Endodermal cell (in vitro differentiated cells): ENCODE measurements around the gene KRT40. TPM values are rescaled to one million over a fixed set of nuclear protein-coding genes. Genes with fewer than 3 reads are reported as not detected.

Experiments
- DNase-seq: peaks from one replicate; pipeline ENCODE4 v3.0.0-alpha.2; 2017
- H3K27ac ChIP-seq: 2 replicates; pipeline ENCODE4 v1.5.1; 2013; ENCODE audit warnings: mild to moderate bottlenecking, low read depth, low read length, moderate library complexity
- H3K27me3 ChIP-seq: 2 replicates; pipeline ENCODE4 v1.6.1; 2013; ENCODE audit warnings: mild to moderate bottlenecking, low read length, moderate library complexity; ENCODE audit not compliant: insufficient read depth, control insufficient read depth, poor library complexity, severe bottlenecking
- H3K36me3 ChIP-seq: 2 replicates; pipeline ENCODE4 v1.7.0; 2013; ENCODE audit warnings: mild to moderate bottlenecking, low read length, moderate library complexity; ENCODE audit not compliant: control insufficient read depth, insufficient read depth
- H3K4me1 ChIP-seq: one replicate; pipeline ENCODE4 v1.7.0; 2013; ENCODE audit warnings: low read length; ENCODE audit not compliant: control insufficient read depth, insufficient read depth
- H3K4me3 ChIP-seq: 2 replicates; pipeline ENCODE4 v1.5.1; 2013; ENCODE audit warnings: mild to moderate bottlenecking, low read length, moderate library complexity
- H3K9ac ChIP-seq: 2 replicates; pipeline ENCODE4 v1.6.1; 2013; ENCODE audit warnings: mild to moderate bottlenecking, low read length, moderate library complexity; ENCODE audit not compliant: poor library complexity, severe bottlenecking; ENCODE audit errors: extremely low read depth
- H3K9me3 ChIP-seq: 2 replicates; pipeline ENCODE4 v1.6.1; 2013; ENCODE audit warnings: mild to moderate bottlenecking, low read length, moderate library complexity; ENCODE audit not compliant: control insufficient read depth
- H3K27ac Mint-ChIP-seq: 2 replicates; pipeline ENCODE4 v1.8.0; 2020; ENCODE audit warnings: mixed read lengths
- H3K27me3 Mint-ChIP-seq: 2 replicates; pipeline ENCODE4 v1.8.0; 2021; ENCODE audit warnings: mild to moderate bottlenecking, mixed read lengths; ENCODE audit not compliant: insufficient read depth
- H3K36me3 Mint-ChIP-seq: 2 replicates; pipeline ENCODE4 v1.8.0; 2020; ENCODE audit warnings: low read depth, mixed read lengths
- H3K4me1 Mint-ChIP-seq: 2 replicates; pipeline ENCODE4 v1.8.0; 2020; ENCODE audit warnings: mixed read lengths
- H3K4me3 Mint-ChIP-seq: 2 replicates; pipeline ENCODE4 v1.8.0; 2020; ENCODE audit warnings: mild to moderate bottlenecking, moderate library complexity, mixed read lengths
- H3K9me3 Mint-ChIP-seq: 2 replicates; pipeline ENCODE4 v1.8.0; 2020; ENCODE audit warnings: mild to moderate bottlenecking, mixed read lengths
- CTCF ChIP-seq: fragments of 200-600 bp; sonication (generic); conservative IDR thresholded peaks from 2 replicates; pipeline ENCODE4 v1.5.0; 2021; ENCODE audit warnings: antibody characterized with exemption, mild to moderate bottlenecking
- WGBS, 2 experiments: methylation state at CpG; one replicate each; pipeline versions ENCODE4 v1.1.5 to v1.1.7; 2013; ENCODE audit warnings: missing lambda C conversion rate in 2 of 2, mixed read lengths in 1 of 2; ENCODE audit not compliant: insufficient coverage in 1 of 2, insufficient read length in 1 of 2; 5-methylcytosine and 5-hydroxymethylcytosine counted together
- total RNA-seq, 2 donors: library from RNA; stranded (reverse); fragmentation: NEBNext Ultra II Directional in 1 of 2; extraction: Animal tissue kit (Norgen Biotek cat#: 25700) in 1 of 2; gene quantifications; 2 replicates in 1 of 2; 3 replicates in 1 of 2; pipeline ENCODE4 v1.2.1, GENCODE V29; 2021

KRT40 gene
- total RNA-seq, 2 donors from 2014 or later: not detected

DNA sequence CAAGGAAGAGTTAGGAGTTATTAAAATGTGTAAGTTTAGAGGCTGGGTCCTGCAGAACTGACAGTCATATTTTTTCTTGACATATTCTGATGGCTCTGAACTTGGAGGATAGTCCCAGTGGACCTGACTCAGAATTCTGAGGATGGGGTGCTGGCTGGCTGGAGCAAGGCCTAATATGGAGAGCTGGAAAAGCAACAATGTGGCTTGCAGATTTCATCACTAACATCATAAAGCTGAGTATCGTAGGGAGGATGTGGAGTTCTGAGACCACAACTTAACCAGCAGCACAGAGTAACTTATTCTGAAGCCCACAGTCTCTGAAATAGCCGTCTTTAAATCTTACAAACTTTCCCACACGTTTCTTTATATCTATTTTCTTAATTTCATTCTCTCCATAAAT is 40.6 kb upstream of the KRT40 start:
- H3K9me3 ChIP-seq: no peaks in the 10 kb centered on the region
- no peaks in the 10 kb centered on the region for H3K4me1 ChIP-seq
- no peaks in the 10 kb centered on the region for H3K4me1 Mint-ChIP-seq
- no peak overlapping the region for H3K9ac ChIP-seq
- H3K36me3 Mint-ChIP-seq: no peaks in the 10 kb centered on the region
- no peak overlapping the region for H3K4me3 Mint-ChIP-seq
- no peaks in the 10 kb centered on the region for H3K27me3 ChIP-seq
- 83 to 96% methylated on average over 2 to 3 of the region's 3 CpGs for WGBS, 2 experiments
- no peak overlapping the region for H3K27ac ChIP-seq
- H3K9me3 Mint-ChIP-seq: no peaks in the 10 kb centered on the region
- no peaks in the 10 kb centered on the region for H3K36me3 ChIP-seq
- TF ChIP-seq CTCF: no peak
- H3K27me3 Mint-ChIP-seq: peaks cover 2% of the 10 kb centered on the region
- H3K4me3 ChIP-seq: no peak overlapping the region
- DNase-seq: no peak
- H3K27ac Mint-ChIP-seq: no peak overlapping the region

- Mint-ChIP-seq H3K27ac (no peak overlapping the region), H3K4me1 (peaks cover 3% of the 10 kb centered on the region), H3K4me3 (no peak overlapping the region), H3K36me3 (no peaks in the 10 kb centered on the region), H3K27me3 (peaks cover 2% of the 10 kb centered on the region), H3K9me3 (no peaks in the 10 kb centered on the region)
- H3K36me3 ChIP-seq: no peaks in the 10 kb centered on the region
- no peaks in the 10 kb centered on the region for H3K9me3 ChIP-seq
- H3K4me1 ChIP-seq: no peaks in the 10 kb centered on the region
- no peak overlapping the region for H3K9ac ChIP-seq
- DNase-seq: no peak
- no peaks in the 10 kb centered on the region for H3K27me3 ChIP-seq
- no peak overlapping the region for H3K4me3 ChIP-seq
- TF ChIP-seq CTCF: no peak
- H3K27ac ChIP-seq: no peak overlapping the region
Measured at GRCh38 chr17:41020336-41020735, 36.2 kb upstream of the KRT40 start.

DNA sequence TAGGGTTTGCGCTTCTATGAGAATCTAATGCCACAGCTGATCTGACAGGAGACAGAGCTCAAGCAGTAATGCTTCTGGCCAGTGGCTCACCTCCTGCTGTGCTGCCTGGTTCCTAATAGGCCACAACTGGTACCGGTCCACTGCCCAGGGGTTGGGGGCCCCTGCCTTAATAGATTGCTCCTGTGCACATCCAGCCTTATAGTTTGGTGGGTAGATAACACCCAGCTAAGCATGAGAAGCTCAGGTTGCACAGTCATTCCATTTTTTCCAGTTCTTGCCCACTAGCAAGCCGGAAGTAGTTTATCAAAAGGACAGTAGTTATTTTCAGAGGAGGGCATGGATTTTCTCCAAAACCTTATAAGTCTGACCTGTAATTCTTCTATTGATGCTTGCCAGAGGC is 35.3 kb upstream of the KRT40 start:
- Histone ChIP-seq H3K4me1 (no peaks in the 10 kb centered on the region), H3K27ac (no peak overlapping the region), H3K27me3 (no peaks in the 10 kb centered on the region), H3K36me3 (no peaks in the 10 kb centered on the region), H3K4me3 (no peak overlapping the region), H3K9ac (no peak overlapping the region), H3K9me3 (no peaks in the 10 kb centered on the region)
- Mint-ChIP-seq H3K4me3 (no peak overlapping the region), H3K27me3 (no peaks in the 10 kb centered on the region), H3K27ac (no peak overlapping the region), H3K9me3 (no peaks in the 10 kb centered on the region), H3K36me3 (no peaks in the 10 kb centered on the region), H3K4me1 (peaks cover 3% of the 10 kb centered on the region)
- 92 to 100% methylated on average over 2 to 3 of the region's 3 CpGs for WGBS, 2 experiments
- DNase-seq: no peak
- no peak for TF ChIP-seq CTCF
